Ramos (cell line): ENCODE results near the gene TIMM23.
"Not testable (repeated sequence)": the region's sequence is repeated elsewhere in the genome, so short reads cannot be mapped to it uniquely, and the experiment has no call there.

Experiments used
- in situ Hi-C: fragments of 300-500 bp; cut with MboI; formaldehyde crosslinking; loops from one replicate; pipeline ENCODE4 v1.14.3; 2022; ENCODE audit warnings: low sequenced_read_pairs; ENCODE audit not compliant: unreplicated experiment

TIMM23 gene

DNA sequence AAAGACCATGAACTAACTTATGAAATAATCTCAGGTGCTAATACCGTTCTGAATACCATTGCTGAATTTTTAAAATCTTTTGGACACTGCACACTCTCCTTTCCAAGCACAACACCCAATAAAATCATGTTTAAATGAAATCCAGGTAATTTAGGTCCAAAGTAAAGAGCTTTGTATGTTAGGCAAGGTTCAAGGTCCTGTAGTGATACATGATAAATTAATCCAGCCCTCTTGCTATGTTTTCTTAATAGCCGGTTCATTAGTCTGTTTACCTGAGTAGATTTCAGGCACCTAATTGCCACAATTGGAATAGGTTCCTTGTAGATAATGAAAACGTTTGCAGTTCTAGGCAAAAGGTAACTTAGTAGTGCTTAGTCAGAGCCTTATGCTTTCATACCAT is 13.3 kb downstream of the TIMM23 start:
- in situ Hi-C loops = not testable (repeated sequence)

- in situ Hi-C loops = no loop called here
Observed at GRCh38 chr10:45997557-45997956, 25.3 kb downstream of the TIMM23 start.

DNA sequence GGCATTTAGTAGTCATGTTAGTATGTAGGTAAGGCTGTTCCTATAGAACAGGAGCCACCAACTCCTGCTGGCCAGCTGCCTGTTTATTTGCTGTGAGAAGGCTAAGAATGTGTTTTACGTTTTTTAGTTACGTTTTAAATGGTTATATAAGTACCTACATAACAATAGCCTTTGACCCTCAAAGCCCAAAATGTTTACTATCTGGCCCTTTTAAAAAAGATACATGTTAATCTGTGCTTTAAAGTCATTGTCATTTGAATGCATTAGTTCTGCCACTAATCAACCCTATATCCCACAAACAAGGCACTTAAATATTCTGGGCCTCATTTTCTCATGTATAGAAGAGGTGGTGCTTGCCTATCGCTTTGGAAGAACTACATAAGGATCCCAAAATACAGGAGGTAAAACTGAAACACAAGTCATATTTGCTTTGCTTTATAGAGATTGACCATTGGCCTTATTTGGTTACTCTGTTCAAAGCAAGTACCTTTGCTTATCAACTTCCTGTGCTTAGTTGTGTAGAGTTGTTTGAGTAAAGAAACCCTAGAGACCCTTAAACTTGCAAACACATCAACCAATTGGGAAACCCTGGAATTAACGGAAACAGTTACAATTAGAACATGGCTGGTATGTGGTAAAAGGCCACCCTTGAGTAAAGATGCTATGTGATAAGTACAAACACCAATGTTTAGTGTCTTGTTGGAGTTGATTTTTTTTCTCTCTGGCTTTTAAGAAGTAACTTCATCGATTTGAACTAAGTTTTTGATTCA is 25.9 kb downstream of the TIMM23 start:
- in situ Hi-C loops = no loop called here

GRCh38 chr10:45999955-46000354 is 27.7 kb downstream of the TIMM23 start:
- in situ Hi-C loops = not testable (repeated sequence)

- in situ Hi-C loops = no loop called here
Observed at GRCh38 chr10:46000538-46000937, 28.2 kb downstream of the TIMM23 start.

GRCh38 chr10:46001187-46001756 is 29.0 kb downstream of the TIMM23 start:
- in situ Hi-C loops = no loop called here

DNA sequence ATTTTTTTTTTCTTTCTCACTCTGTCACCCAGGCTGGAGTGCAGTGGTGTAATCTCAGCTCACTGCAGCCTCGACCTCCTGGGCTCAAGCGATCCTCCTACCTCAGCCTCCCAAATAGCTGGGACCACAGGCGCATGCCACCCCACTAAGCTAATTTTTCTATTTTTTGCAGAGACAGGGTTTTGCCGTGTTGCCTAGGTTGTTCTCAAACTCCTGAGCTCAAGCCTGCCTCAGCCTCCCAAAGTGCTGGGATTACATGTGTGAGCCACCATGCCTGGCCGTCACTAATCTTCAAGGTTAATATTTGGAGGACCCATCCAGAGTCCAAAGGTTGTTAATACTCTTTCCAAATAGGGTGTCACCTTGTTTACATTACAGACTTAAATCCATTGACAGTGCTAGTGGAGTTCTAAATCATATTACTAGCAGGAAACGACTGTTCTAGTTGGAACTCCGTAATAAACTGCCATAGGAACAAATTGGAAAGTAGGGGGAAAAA is 29.9 kb downstream of the TIMM23 start:
- in situ Hi-C loops = not testable (repeated sequence)

- in situ Hi-C loops = no loop called here
Observed at GRCh38 chr10:46002916-46003693, 30.8 kb downstream of the TIMM23 start.

GRCh38 chr10:46004963-46005362 is 32.7 kb downstream of the TIMM23 start:
- in situ Hi-C loops = no loop called here

DNA sequence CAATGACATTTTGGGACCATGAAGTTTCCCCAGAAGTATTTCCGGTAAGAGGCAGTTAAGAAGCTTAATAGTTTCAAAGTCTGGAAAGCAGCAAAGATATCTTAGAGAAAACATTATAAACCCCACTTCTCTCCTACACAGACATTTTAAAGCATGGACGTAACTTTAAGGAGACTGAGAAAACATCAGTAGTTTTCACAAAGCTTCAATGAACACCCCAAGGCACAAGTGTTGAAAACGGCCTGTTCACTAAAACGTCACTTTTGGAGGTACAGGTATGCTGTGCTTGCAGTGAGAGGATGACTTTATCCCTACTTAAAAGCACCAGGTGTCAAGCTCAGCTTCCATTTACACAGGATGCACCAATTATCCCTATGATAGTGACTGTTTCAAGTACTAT is 33.1 kb downstream of the TIMM23 start:
- in situ Hi-C loops = no loop called here

DNA sequence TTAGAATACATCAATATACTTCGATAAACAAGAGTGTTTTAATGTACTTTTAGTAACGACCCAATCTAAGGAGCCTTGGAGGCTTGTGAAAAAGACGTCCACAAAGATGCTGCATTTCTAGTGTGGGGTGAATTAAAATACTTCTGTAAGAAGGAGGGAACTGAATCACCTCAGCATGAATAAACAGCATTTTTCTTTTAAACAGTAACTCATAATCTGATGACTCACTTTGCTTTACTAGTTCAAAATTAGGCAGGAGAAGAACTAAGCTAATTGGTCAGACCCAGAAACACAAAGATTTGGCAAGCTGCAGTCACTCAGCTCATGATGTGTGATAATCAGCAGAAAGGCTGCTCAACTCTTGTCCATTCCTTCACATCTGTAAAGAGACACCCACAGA is 33.9 kb downstream of the TIMM23 start:
- in situ Hi-C loops = no loop called here

- in situ Hi-C loops = no loop called here
Observed at GRCh38 chr10:46012746-46013145, 40.5 kb downstream of the TIMM23 start.

GRCh38 chr10:46014206-46014605 is 41.9 kb downstream of the TIMM23 start:
- in situ Hi-C loops = no loop called here

GRCh38 chr10:46014683-46015405 is 42.6 kb downstream of the TIMM23 start:
- in situ Hi-C loops = no loop called here

DNA sequence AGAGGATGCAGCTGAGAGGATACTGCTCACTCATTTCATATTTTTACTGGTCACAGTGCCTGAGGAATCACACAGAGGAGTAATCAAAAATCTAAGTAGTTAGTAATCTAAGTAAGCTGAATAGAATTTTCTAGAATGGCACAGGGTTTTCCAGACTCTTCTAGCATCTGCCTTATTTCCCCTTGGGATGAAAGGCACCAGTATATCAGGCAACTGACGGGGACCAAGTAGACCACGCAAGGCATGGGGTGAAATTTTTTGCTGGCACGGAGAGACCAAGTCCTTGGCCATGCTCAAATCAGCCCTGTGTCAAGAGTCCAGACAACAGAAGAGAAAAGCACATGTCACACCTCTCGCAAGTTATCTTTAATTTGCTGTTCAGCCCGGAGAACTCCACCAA is 43.9 kb downstream of the TIMM23 start:
- in situ Hi-C loops = no loop called here

DNA sequence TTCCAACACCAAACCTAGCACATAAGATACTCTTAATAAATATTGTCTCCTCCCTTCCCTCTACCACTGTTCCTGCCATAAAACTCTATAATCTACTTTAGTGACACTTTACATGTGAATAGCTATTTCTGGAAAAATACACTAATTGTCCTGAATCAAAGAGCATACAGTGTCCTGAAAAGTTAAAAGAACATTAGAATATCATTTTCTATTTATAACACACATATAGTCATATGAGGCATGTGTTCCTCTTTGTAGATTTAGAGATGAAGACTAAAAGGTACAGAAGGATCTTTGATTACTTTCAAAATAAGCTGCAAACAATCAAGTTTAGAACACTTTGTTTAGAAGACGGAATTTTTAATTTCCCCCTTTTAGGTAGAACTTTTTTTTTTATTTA is 44.5 kb downstream of the TIMM23 start:
- in situ Hi-C loops = no loop called here

DNA sequence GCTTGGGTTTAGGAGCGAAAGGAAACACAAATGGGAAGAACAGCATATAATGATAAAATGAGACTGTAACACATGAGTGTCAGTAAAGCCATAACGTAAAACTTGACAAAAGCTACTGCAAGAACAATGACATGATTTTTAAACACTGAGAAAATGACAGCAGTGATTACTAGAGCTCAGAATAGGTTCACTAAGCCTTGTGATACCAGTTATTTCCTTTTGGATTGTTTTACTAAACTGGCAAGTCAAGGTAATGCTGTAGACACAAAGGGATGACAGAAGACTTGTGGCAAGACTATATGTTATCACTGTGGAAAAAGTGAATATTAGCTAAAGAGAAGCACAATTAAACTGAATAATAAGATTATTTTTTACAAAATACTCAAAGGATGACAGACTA is 45.4 kb downstream of the TIMM23 start:
- in situ Hi-C loops = no loop called here

DNA sequence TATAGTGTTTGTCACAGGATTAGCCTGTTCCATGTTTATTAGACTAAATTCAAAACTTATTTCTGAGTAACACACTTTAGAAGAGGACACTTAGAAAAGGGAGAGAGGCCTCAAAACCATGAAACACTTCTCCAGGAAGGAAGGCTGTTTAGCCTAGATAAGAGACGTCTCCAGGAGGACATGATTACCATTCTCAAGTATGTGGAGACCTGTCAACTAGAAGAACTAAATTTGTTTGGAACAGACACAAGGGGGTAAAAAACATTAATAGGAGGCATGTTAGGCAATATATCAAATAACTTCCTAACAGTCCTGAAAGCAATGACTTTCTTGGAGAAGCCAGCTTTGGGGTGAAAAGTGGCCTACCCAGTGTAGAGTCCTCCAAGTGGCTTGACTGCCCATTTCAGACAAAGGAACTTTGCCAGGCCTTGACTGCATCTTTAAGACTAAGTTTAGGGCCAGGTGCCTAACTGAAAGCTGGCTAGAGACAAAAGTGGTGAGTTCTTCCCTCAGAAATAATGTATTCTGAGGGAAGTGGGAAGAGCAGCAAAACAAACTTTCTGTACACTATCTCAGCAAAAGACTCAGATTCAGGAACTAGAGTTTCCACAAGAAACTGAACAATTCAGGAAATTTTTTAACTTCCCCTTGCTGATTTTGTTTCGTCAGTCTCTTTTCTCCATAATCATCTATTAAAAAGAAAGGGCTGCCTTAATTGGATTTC is 46.3 kb downstream of the TIMM23 start:
- in situ Hi-C loops = no loop called here

DNA sequence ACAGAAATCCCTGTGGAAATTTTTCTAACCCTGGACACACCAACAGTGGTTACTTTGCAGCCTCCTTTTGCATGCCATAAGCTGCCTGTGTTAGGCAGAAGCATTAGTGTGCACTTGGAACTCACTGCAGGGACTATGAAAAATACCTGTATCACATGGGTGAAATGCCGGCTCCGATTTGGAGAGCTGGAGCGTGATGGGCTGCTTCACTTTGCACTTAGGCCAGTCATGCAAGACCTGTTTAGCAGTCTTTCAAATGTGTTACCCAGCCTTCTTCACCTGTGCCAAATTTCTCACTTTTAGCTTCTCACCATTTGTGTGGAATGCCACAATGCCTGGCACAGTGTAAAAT is 46.9 kb downstream of the TIMM23 start:
- in situ Hi-C loops = no loop called here
